Posterior vena cava (tissue), 2 donors: Measurements from ENCODE around the gene MYO9B. TPM values are rescaled to one million over a fixed set of nuclear protein-coding genes. Genes with fewer than 3 reads are reported as not detected.

Source experiments
- DNase-seq: peaks from one replicate; pipeline ENCODE4 v3.0.0-alpha.2; 2020; ENCODE audit warnings: low spot score
- intact Hi-C, 2 donors: fragments of 100-400 bp; cut with DNase I; formaldehyde crosslinking; loops; one replicate each; pipeline versions ENCODE4 v1.14.1 to v1.14.2; 2022 to 2023
- total RNA-seq, 2 donors: library from RNA; stranded (reverse); fragmentation: NEBNext Ultra II Directional; extraction: Animal tissue kit (Norgen Biotek cat#: 25700); gene quantifications; one replicate each; pipeline ENCODE4 v1.2.1, GENCODE V29; 2021
- donor health status: DM: yes; HTN: yes; CAD: no.
- donor health status: DM: yes; HTN: yes; CAD: no.

MYO9B gene
- total RNA-seq, 2 donors from 2014 or later, result 103 to 106 TPM

GRCh38 chr19:17215127-17215971 is 139.8 kb downstream of the MYO9B start, which contains the start of gene USE1:
Gene USE1 (plus strand): TSS chr19:17215357. CDS start chr19:17215406, 49 bp downstream.
- intact Hi-C loops, result no loop called here
- peak; percentile 97 for DNase-seq

GRCh38 chr19:17216058-17216670 is 140.6 kb downstream of the MYO9B start:
- DNase-seq, result no peak
- intact Hi-C loops, result no loop called here

GRCh38 chr19:17219286-17219685 is 143.7 kb downstream of the MYO9B start:
- no peak for DNase-seq
- intact Hi-C loops, result no loop called here

GRCh38 chr19:17220207-17220758 is 144.7 kb downstream of the MYO9B start:
- intact Hi-C loops, result loop anchor here in 1 of 2 donors (5.0 kb wide), 1 partner anchor 153 kb away; no protein-coding TSS in a partner anchor
- DNase-seq, result peak; percentile 88

GRCh38 chr19:17225053-17225452 is 149.5 kb downstream of the MYO9B start:
- intact Hi-C loops, result no loop called here
- no peak for DNase-seq

GRCh38 chr19:17226002-17226933 is 150.7 kb downstream of the MYO9B start, which contains the start of gene OCEL1:
Gene OCEL1 (plus strand): TSS chr19:17226226. CDS start chr19:17226248, 22 bp downstream.
- intact Hi-C loops, result no loop called here
- DNase-seq, result peak; percentile 100

GRCh38 chr19:17227798-17228367 is 152.3 kb downstream of the MYO9B start:
- intact Hi-C loops, result no loop called here
- no peak for DNase-seq

GRCh38 chr19:17229890-17230289 is 154.3 kb downstream of the MYO9B start:
- intact Hi-C loops, result no loop called here

GRCh38 chr19:17232258-17232657 is 156.7 kb downstream of the MYO9B start:
- peak; percentile 79 for DNase-seq
- intact Hi-C loops, result no loop called here

More at GRCh38 chr19:17229890-17230289, 154.3 kb downstream of the MYO9B start:
- no peak for DNase-seq

- intact Hi-C loops, result loop anchor here in 1 of 2 donors (1.0 kb wide), 1 partner anchor 23 kb away; no protein-coding TSS in a partner anchor
- peak; percentile 87 for DNase-seq
Observed at GRCh38 chr19:17234911-17235299, 159.3 kb downstream of the MYO9B start.

GRCh38 chr19:17235300-17235970 is 159.9 kb downstream of the MYO9B start:
- peak; percentile 92 for DNase-seq
- intact Hi-C loops, result no loop called here

- intact Hi-C loops, result no loop called here
- DNase-seq, result no peak
Observed at GRCh38 chr19:17235971-17236777, 160.6 kb downstream of the MYO9B start.

GRCh38 chr19:17236811-17237543 is 161.4 kb downstream of the MYO9B start:
- no peak for DNase-seq
- intact Hi-C loops, result no loop called here

- DNase-seq, result no peak
- intact Hi-C loops, result no loop called here
Observed at GRCh38 chr19:17237747-17238706, 162.4 kb downstream of the MYO9B start.

- intact Hi-C loops, result no loop called here
- peak; percentile 75 for DNase-seq
Observed at GRCh38 chr19:17240062-17240752, 164.6 kb downstream of the MYO9B start.
